Choroid plexus epithelial cell (primary cell): ENCODE measurements around the gene PMEPA1.

Experiments used
- DNase-seq: peaks from one replicate; pipeline ENCODE4 v3.0.0-alpha.2; 2010; ENCODE audit warnings: low read depth
- H3K4me3 ChIP-seq: 2 replicates; pipeline ENCODE4 v1.5.1; 2011; ENCODE audit warnings: low read depth, mild to moderate bottlenecking, control low read depth, low read length, moderate library complexity
- TF ChIP-seq, protein P1 (sequence below): conservative IDR thresholded peaks from 2 replicates; pipeline ENCODE4 v1.5.1; 2011; ENCODE audit warnings: low read depth, mild to moderate bottlenecking, control low read depth, inconsistent platforms, low read length, moderate library complexity

PMEPA1 gene

DNA sequence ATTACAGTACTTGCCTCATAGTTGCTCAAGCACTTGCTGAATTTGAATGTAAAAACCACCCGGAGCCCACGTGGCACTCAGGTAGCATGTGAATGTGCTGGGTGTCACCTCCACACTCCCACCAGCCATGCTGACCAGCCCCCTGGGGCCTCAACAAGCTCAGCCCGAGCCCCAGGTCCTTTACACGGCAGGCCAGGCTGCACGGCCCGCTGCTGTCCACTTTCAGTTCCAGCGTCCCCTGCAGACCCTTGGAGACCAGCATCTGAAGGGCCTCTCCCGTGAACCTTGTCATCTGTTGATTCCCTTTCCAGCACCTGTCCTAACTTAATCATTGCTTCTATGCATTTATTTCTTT, 56.3 kb downstream of the PMEPA1 start:
- DNase-seq, result no peak
- TF ChIP-seq, protein P1, sequence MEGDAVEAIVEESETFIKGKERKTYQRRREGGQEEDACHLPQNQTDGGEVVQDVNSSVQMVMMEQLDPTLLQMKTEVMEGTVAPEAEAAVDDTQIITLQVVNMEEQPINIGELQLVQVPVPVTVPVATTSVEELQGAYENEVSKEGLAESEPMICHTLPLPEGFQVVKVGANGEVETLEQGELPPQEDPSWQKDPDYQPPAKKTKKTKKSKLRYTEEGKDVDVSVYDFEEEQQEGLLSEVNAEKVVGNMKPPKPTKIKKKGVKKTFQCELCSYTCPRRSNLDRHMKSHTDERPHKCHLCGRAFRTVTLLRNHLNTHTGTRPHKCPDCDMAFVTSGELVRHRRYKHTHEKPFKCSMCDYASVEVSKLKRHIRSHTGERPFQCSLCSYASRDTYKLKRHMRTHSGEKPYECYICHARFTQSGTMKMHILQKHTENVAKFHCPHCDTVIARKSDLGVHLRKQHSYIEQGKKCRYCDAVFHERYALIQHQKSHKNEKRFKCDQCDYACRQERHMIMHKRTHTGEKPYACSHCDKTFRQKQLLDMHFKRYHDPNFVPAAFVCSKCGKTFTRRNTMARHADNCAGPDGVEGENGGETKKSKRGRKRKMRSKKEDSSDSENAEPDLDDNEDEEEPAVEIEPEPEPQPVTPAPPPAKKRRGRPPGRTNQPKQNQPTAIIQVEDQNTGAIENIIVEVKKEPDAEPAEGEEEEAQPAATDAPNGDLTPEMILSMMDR, result no peak
- no peak overlapping the region for H3K4me3 ChIP-seq

GRCh38 chr20:57652606-57653545, 56.9 kb downstream of the PMEPA1 start:
- TF ChIP-seq, protein P1, result no peak
- H3K4me3 ChIP-seq, result no peak overlapping the region
- no peak for DNase-seq

DNA sequence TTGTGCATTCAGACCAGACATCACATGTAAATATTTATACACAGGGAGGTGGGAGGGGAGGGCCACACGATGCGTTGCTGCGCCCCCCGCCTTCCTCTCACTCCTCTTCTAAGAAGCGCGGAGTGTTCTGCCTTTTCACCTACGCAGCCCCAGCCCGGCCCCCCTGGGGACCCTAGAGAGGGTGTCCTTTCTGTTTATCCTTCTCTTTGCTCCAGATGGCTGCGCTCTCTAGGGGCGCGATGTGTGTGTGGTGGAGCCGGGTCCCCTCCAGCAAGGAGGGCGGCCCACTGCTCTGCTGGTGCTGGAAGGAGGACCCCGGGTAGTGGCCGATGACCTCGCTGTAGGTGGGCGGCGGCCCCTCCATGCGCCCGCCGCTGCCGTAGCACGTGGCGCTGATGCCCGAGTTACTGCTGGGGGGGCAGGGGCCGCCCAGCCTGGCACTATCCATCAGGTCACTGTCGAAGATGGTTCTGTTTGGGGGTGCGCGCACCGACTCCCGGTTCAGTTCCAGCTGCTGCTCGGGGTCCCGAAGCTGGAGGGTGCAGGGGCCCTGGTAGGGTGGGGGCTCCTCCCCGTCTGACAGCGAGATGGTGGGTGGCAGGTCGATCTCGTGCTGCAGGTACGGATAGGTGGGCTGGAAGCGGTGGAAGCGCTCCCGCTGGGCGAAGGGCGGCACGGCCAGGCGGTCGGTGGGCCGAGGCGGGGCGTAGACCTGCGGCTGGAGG, 57.8 kb downstream of the PMEPA1 start:
- DNase-seq, result no peak
- TF ChIP-seq, protein P1, result no peak

DNA sequence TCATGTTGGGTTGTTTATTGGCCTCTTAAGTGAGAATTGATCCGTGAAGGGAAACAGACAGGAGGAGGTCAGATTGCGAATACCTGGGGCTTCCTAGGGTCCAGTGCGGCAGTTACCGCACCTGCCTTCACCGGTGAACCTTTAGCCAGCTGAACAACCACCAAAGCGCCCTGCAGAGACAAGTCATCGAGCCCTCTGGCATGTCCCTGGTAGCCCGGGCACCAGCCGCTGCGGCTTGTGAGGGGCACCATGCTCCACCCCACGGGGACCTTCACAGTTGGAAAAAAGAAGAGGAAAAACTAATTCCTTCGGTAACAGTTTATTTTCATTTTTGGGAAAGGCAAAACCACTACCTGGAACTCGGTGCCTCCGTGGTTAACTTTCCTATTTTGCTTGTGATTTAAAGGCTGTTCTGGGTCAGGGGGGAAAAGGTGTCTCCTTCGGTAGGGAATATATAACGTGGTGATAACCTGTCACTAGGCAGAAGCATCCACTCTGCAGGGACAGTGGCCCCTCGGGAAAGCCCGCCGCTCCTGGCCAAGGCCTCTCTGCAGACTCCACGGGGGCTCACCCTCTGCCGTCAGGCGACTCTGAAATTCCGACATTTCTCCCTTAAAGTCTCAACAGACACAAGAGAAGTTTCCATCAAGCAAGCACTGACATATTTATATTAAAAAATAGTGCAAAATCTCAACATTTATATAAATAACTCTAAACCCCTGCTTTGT, 58.9 kb downstream of the PMEPA1 start:
- H3K4me3 ChIP-seq, result no peak overlapping the region
- no peak for DNase-seq
- TF ChIP-seq, protein P1, result no peak

More for the DNA sequence above, 57.8 kb downstream of the PMEPA1 start:
- H3K4me3 ChIP-seq, result no peak overlapping the region

DNA sequence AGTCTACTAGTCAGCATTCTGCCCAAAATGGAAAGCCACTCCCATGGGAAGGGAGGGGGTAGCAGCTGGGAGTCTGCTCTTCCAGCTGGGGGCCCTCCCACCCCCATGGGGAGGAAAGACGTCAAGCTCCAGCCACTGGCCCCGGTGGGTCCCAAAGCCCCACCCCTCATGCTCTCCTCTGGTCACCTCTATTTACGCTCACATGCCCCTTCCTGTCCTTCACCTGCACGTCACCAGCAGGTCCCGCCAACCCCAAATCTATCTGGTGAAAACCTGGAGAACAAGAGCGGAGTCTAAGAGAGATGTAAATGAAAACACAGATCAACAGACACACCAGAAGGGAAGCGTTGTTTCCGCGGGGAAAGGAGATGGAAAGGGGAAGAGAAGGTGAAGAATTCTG, 59.5 kb downstream of the PMEPA1 start:
- no peak overlapping the region for H3K4me3 ChIP-seq
- no peak for DNase-seq
- TF ChIP-seq, protein P1, result no peak

DNA sequence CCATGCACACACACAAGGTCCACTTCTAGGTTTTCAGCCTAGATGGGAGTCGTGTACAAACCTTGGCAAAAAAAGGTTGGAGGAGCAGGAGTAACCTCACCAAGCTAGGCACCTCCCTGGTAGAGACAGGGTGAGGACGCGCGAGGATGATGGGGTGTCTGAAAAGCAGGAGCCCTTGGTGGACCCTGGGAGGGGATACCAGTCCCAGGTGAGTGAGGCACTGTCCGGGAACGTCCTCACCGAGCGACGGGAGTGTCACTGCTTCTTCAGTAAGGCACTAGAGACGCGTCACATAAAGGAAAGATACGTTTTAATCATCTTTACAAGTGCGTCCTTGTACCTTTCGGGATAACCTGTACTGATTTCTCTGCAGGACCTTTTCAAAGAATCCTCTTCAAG, 60.2 kb downstream of the PMEPA1 start:
- TF ChIP-seq, protein P1, result no peak
- no peak overlapping the region for H3K4me3 ChIP-seq
- no peak for DNase-seq
